Stimulated activated CD4-positive, alpha-beta T cell treated with anti-CD3 and anti-CD28 coated beads, Interleukin-12 subunit alpha, Interleukin-12 subunit beta, amount 100 ng/mL, for 24 hours (primary cell): ENCODE measurements around the gene PMEPA1.

Experiments
- DNase-seq, 2 experiments: peaks; one replicate each; pipeline ENCODE4 v3.0.0-alpha.2; 2020; ENCODE audit warnings: low read depth in 2 of 2

Gene PMEPA1

GRCh38 chr20:57622579-57623381 is 87.0 kb downstream of the PMEPA1 start:
- peak; percentile 28 to 58 for DNase-seq

GRCh38 chr20:57622201-57622570 is 87.6 kb downstream of the PMEPA1 start:
- DNase-seq = no peak

GRCh38 chr20:57621421-57622200 is 88.2 kb downstream of the PMEPA1 start:
- DNase-seq = no peak

GRCh38 chr20:57620999-57621398 is 88.8 kb downstream of the PMEPA1 start:
- DNase-seq = no peak

GRCh38 chr20:57620274-57620990 is 89.4 kb downstream of the PMEPA1 start, which contains the start of gene ZBP1:
ZBP1 (minus strand) TSS chr20:57620426; CDS start chr20:57620295, 131 bp downstream.
- DNase-seq = no peak

- DNase-seq = peak; percentile 32 to 53
Observed at GRCh38 chr20:57619051-57619831, 90.6 kb downstream of the PMEPA1 start.

GRCh38 chr20:57618764-57619050 is 91.1 kb downstream of the PMEPA1 start:
- DNase-seq = no peak

- DNase-seq = no peak
Observed at GRCh38 chr20:57618091-57618763, 91.6 kb downstream of the PMEPA1 start.

GRCh38 chr20:57617079-57617795 is 92.6 kb downstream of the PMEPA1 start:
- no peak for DNase-seq

GRCh38 chr20:57616143-57616951 is 93.5 kb downstream of the PMEPA1 start:
- no peak for DNase-seq

GRCh38 chr20:57615445-57615811 is 94.4 kb downstream of the PMEPA1 start:
- no peak for DNase-seq

GRCh38 chr20:57614490-57615444 is 95.0 kb downstream of the PMEPA1 start:
- DNase-seq = no peak

GRCh38 chr20:57613481-57613921 is 96.3 kb downstream of the PMEPA1 start:
- DNase-seq = no peak

GRCh38 chr20:57612916-57613315 is 96.9 kb downstream of the PMEPA1 start:
- DNase-seq = no peak

GRCh38 chr20:57612436-57612835 is 97.4 kb downstream of the PMEPA1 start:
- DNase-seq = no peak

- no peak for DNase-seq
Observed at GRCh38 chr20:57611586-57612311, 98.1 kb downstream of the PMEPA1 start.

- no peak for DNase-seq
Observed at GRCh38 chr20:57610261-57610952, 99.4 kb downstream of the PMEPA1 start.
